Mammary epithelial cell (primary cell): Measurements from ENCODE around the gene FCF1.

Experiments
- CTCF ChIP-seq, 2 donors: IDR thresholded peaks in 1 of 2; conservative IDR thresholded peaks in 1 of 2; 2 replicates each; pipeline ENCODE4 v1.5.1; 2011 to 2012; ENCODE audit warnings: inconsistent platforms in 2 of 2, low read length in 2 of 2, mild to moderate bottlenecking in 2 of 2, control low read depth in 1 of 2, low read depth in 1 of 2; ENCODE audit not compliant: insufficient read depth in 1 of 2; ENCODE audit errors: extremely low read depth in 1 of 2
- EZH2 ChIP-seq: IDR thresholded peaks from 2 replicates; pipeline ENCODE4 v1.6.1; 2012; ENCODE audit warnings: low read length, inconsistent platforms, borderline replicate concordance

- TF ChIP-seq CTCF (conservative IDR thresholded peaks at IDR 0.05 in 1 of 2, IDR thresholded peaks at IDR 0.05 in 1 of 2; ENCODE audit: extremely low read depth in 1 of 2, insufficient read depth in 1 of 2, low read depth in 1 of 2, low read length in 2 of 2) (no peak), EZH2 (no peak)
Observed at GRCh38 chr14:74710480-74710879, 2.5 kb upstream of the FCF1 start.
